GM12878 (cell line): Measurements from ENCODE around the gene GAPDHS. TPM values are rescaled to one million over a fixed set of nuclear protein-coding genes. Genes with fewer than 3 reads are reported as not detected.

Experiments
- ATAC-seq: fragments of 200-7000 bp; cut with Tn5 transposase; 3 replicates; pipeline ENCODE4 v1.9.1; 2020; ENCODE audit warnings: mild to moderate bottlenecking, moderate library complexity
- BruUV-seq: library from RNA; stranded (reverse); fragments of 400-500 nt; replicated peaks from 2 replicates; lab custom pipeline; 2021; lab: Mats Ljungman, UMichigan
- CTCF ChIA-PET: fragments of 300-600 bp; sonication (Branson Sonifier 250); formaldehyde crosslinking; extraction: SDS; loops from one replicate; lab custom pipeline; 2021; ENCODE audit warnings: inconsistent platforms; lab: Yijun Ruan, JAX
- POLR2A ChIA-PET: fragments of 350-600 bp; formaldehyde crosslinking; extraction: SDS; loops from one replicate; lab custom pipeline; 2021; ENCODE audit warnings: inconsistent platforms; lab: Charles Lee
- RAD21 ChIA-PET: fragments of 300-600 bp; sonication (Branson Sonifier 250); formaldehyde crosslinking; loops from one replicate; lab custom pipeline; 2023; ENCODE audit warnings: antibody characterized with exemption; ENCODE audit not compliant: unreplicated experiment; lab: Charles Lee
- SMC1A ChIA-PET: fragments of 300-600 bp; sonication (Branson Sonifier 250); formaldehyde crosslinking; loops from one replicate; lab custom pipeline; 2023; ENCODE audit not compliant: unreplicated experiment, uncharacterized antibody; lab: Charles Lee
- DNase-seq: peaks from one replicate; pipeline ENCODE4 v3.0.0-alpha.2; 2011; ENCODE audit warnings: low read depth, low spot score
- FAIRE-seq: peaks from 3 replicates; lab custom pipeline; 2011; peaks lifted over from hg19 to GRCh38; lab: Jason Lieb, UNC
- H2AFZ ChIP-seq: 2 replicates; pipeline ENCODE4 v1.6.0; 2011; ENCODE audit warnings: low read depth, low read length, control low read depth; ENCODE audit not compliant: control insufficient read depth
- H3K27ac ChIP-seq: 2 replicates; pipeline ENCODE4 v1.5.1; 2011; ENCODE audit warnings: control low read depth; ENCODE audit not compliant: control insufficient read depth, insufficient read depth
- H3K27me3 ChIP-seq, 2 experiments: replicated peaks in 1 of 2; 2 replicates each; pipeline versions ENCODE4 v1.6.0 to v1.6.1; 2011; ENCODE audit warnings: low read length in 1 of 2; ENCODE audit not compliant: control insufficient read depth in 2 of 2, insufficient read depth in 2 of 2
- H3K36me3 ChIP-seq, 2 experiments: 2 replicates each; pipeline ENCODE4 v1.5.1; 2011; ENCODE audit warnings: low read length in 1 of 2; ENCODE audit not compliant: control insufficient read depth in 2 of 2, insufficient read depth in 2 of 2
- H3K4me1 ChIP-seq: 2 replicates; pipeline ENCODE4 v1.6.1; 2011; ENCODE audit warnings: mild to moderate bottlenecking, low read length, moderate library complexity, mixed read lengths; ENCODE audit not compliant: control insufficient read depth, insufficient read depth
- H3K4me2 ChIP-seq: 2 replicates; pipeline ENCODE4 v1.6.0; 2011; ENCODE audit warnings: control low read depth; ENCODE audit not compliant: control insufficient read depth, insufficient read depth
- H3K4me3 ChIP-seq: fragments of 200-600 bp; sonication (generic); 2 replicates; pipeline ENCODE4 v1.5.1; 2016
- H3K79me2 ChIP-seq: 2 replicates; pipeline ENCODE4 v1.6.0; 2011; ENCODE audit warnings: low read length; ENCODE audit not compliant: control insufficient read depth, insufficient read depth
- H3K9ac ChIP-seq: 2 replicates; pipeline ENCODE4 v1.8.0; 2011; ENCODE audit warnings: low read length, control low read depth, mixed read lengths; ENCODE audit not compliant: control insufficient read depth, insufficient read depth
- H3K9me3 ChIP-seq: replicated peaks from 3 replicates; pipeline ENCODE4 v1.5.1; 2011; ENCODE audit warnings: mild to moderate bottlenecking, low read length; ENCODE audit not compliant: control insufficient read depth, insufficient read depth
- H4K20me1 ChIP-seq: 2 replicates; pipeline ENCODE4 v1.6.0; 2011; ENCODE audit not compliant: control insufficient read depth, insufficient read depth
- BRCA1 ChIP-seq: IDR thresholded peaks from 2 replicates; pipeline ENCODE4 v1.6.1; 2011; ENCODE audit warnings: low read depth, low read length, improper control_type of control experiment
- E2F4 ChIP-seq: IDR thresholded peaks from 2 replicates; pipeline ENCODE4 v1.6.1; 2012; ENCODE audit warnings: low read depth, low read length, improper control_type of control experiment
- HDGF ChIP-seq: fragments of 450-650 bp; IDR thresholded peaks from 2 replicates; pipeline ENCODE4 v1.6.1; 2016; ENCODE audit warnings: antibody characterized with exemption
- KDM1A ChIP-seq: fragments of 200-600 bp; sonication (generic); IDR thresholded peaks from 2 replicates; pipeline ENCODE4 v1.6.1; 2016; ENCODE audit warnings: borderline replicate concordance
- PML ChIP-seq: IDR thresholded peaks from 2 replicates; pipeline ENCODE4 v1.6.1; 2012; ENCODE audit warnings: low read length, inconsistent platforms
- RAD21 ChIP-seq: IDR thresholded peaks from 2 replicates; pipeline ENCODE4 v1.6.1; 2011; ENCODE audit warnings: mild to moderate bottlenecking, low read depth, low read length, moderate library complexity; ENCODE audit not compliant: insufficient read depth
- RUNX3 ChIP-seq: IDR thresholded peaks from 2 replicates; pipeline ENCODE4 v1.6.1; 2012; ENCODE audit warnings: low read length, inconsistent platforms
- TCF3 ChIP-seq: IDR thresholded peaks from 2 replicates; pipeline ENCODE4 v1.6.1; 2012; ENCODE audit warnings: low read depth, mild to moderate bottlenecking, low read length, borderline replicate concordance; ENCODE audit not compliant: insufficient read depth
- ZNF687 ChIP-seq: fragments of 450-650 bp; IDR thresholded peaks from 2 replicates; pipeline ENCODE4 v1.6.1; 2017; ENCODE audit warnings: mild to moderate bottlenecking, moderate library complexity
- WGBS: methylation state at CpG from one replicate; pipeline ENCODE4 v1.1.6; 2016; ENCODE audit warnings: low lambda C conversion rate; ENCODE audit not compliant: insufficient replicate concordance, insufficient coverage; ENCODE audit errors: missing lambda C conversion rate; 5-methylcytosine and 5-hydroxymethylcytosine counted together
- in situ Hi-C: fragments of 300-500 bp; cut with MboI; formaldehyde crosslinking; loops from 9 replicates; pipeline ENCODE4 v1.14.3; 2018; ENCODE audit warnings: mixed read lengths
- intact Hi-C: fragments of 100-400 bp; cut with micrococcal nuclease; formaldehyde crosslinking; loops from one replicate; pipeline ENCODE4 v1.14.2; 2022; ENCODE audit not compliant: unreplicated experiment
- polyA plus RNA-seq, 11 experiments: library from polyadenylated mRNA; depleted of rRNA in 4 of 11; unstranded in 6 of 11; stranded (reverse) in 5 of 11; fragments of >200 nt; fragmentation: Nextera tagmentation in 4 of 11; fragmentation: Illumina TruSeq in 1 of 11; extraction: Ambion mirVana in 4 of 11; extraction: Trizol in 1 of 11; gene quantifications; 1 replicate in 1 of 11; 2 replicates in 10 of 11; pipeline versions ENCODE4 v1.2.1 to v1.2.3, GENCODE V29; 2011 to 2016; ENCODE audit warnings: inconsistent platforms in 2 of 11, missing spikeins in 2 of 11, low read depth in 1 of 11
- total RNA-seq, 4 experiments: library from RNA; depleted of rRNA in 3 of 4; stranded (reverse); fragments of >200 nt in 3 of 4; fragmentation: Illumina TruSeq in 1 of 4; extraction: Trizol in 1 of 4; gene quantifications; 2 replicates each; pipeline versions ENCODE4 v1.2.1 to v1.2.3, GENCODE V29; 2013 to 2021

GAPDHS gene
- total and polyA plus RNA-seq, 10 of the 15 experiments (the other 5 are each of a cell fraction or from before 2014, with no cell fraction given) = 0.08 TPM; not detected in 9

GRCh38 chr19:35562776-35563175 is 29.5 kb downstream of the GAPDHS start:
- CTCF ChIA-PET = interaction anchor here (0.6 kb wide), 2 partner anchors 16 to 513 kb away, joined by 3 read pairs; no protein-coding TSS in a partner anchor
- H3K9ac ChIP-seq = no peak overlapping the region
- no peak overlapping the region for H2AFZ ChIP-seq
- H3K36me3 ChIP-seq = no peaks in the 10 kb centered on the region
- H3K27me3 ChIP-seq = no peaks in the 10 kb centered on the region; a peak in 1 of 4 replicates
- no peak overlapping the region for H3K4me3 ChIP-seq
- peaks cover 30% of the 10 kb centered on the region for H3K4me1 ChIP-seq
- BruUV-seq = no TSS peak
- H3K9me3 ChIP-seq = no peaks in the 10 kb centered on the region; the same call in 2 of the 3 replicates
- RAD21 ChIA-PET = no interaction called here
- DNase-seq = no peak
- intact Hi-C loops (no loop called here), in situ Hi-C loops (no loop called here)
- POLR2A ChIA-PET = interaction anchor here (0.6 kb wide), 1 partner anchor 30 kb away, joined by 10 read pairs; no protein-coding TSS in a partner anchor
- no peak for TF ChIP-seq E2F4
- no peak for TF ChIP-seq TCF3
- TF ChIP-seq BRCA1 = no peak
- TF ChIP-seq RUNX3 = no peak
- no peak for TF ChIP-seq RAD21
- TF ChIP-seq PML = no peak
- no peak for TF ChIP-seq KDM1A
- TF ChIP-seq ZNF687 = no peak
- TF ChIP-seq HDGF = no peak
- H3K4me2 ChIP-seq = no peak overlapping the region
- no peak overlapping the region for H3K27ac ChIP-seq
- 0% methylated on average over 1 of the region's 2 CpGs for WGBS
- no peak for FAIRE-seq
- SMC1A ChIA-PET = no interaction called here
- H3K79me2 ChIP-seq = no peaks in the 10 kb centered on the region
- no peaks in the 10 kb centered on the region for H4K20me1 ChIP-seq
- ATAC-seq = no peak
